AG04450 (cell line): ENCODE measurements around the gene PTK6. TPM values are rescaled to one million over a fixed set of nuclear protein-coding genes. Genes with fewer than 3 reads are reported as not detected.

Experiments used
- CTCF ChIA-PET: fragments of 300-600, 350-600 bp; formaldehyde crosslinking; extraction: SDS; loops from one replicate; lab custom pipeline; 2022; ENCODE audit warnings: antibody characterized with exemption, inconsistent platforms; lab: Charles Lee
- POLR2A ChIA-PET: fragments of 350-600 bp; formaldehyde crosslinking; extraction: SDS; loops from one replicate; lab custom pipeline; 2021; ENCODE audit warnings: antibody characterized with exemption, inconsistent platforms; lab: Yijun Ruan, JAX
- DNase-seq: peaks from one replicate; pipeline ENCODE4 v3.0.0-alpha.2; 2011; ENCODE audit warnings: low read depth, low spot score
- H3K27ac ChIP-seq: one replicate; pipeline ENCODE4 v1.5.1; 2012; ENCODE audit warnings: low read depth, low read length, control low read depth
- H3K27me3 ChIP-seq: one replicate; pipeline ENCODE4 v1.6.0; 2012; ENCODE audit warnings: low read length; ENCODE audit not compliant: control insufficient read depth, insufficient read depth
- H3K4me3 ChIP-seq: 2 replicates; pipeline ENCODE4 v1.5.1; 2011; ENCODE audit warnings: mild to moderate bottlenecking, low read depth, low read length, control low read depth
- H3K9me3 ChIP-seq: 2 replicates; pipeline ENCODE4 v1.5.1; 2012; ENCODE audit warnings: low read length; ENCODE audit not compliant: control insufficient read depth, insufficient read depth
- polyA plus RNA-seq: library from polyadenylated mRNA; depleted of rRNA; stranded (reverse); fragments of >200 nt; gene quantifications from 2 replicates; pipeline ENCODE4 v1.2.3, GENCODE V29; 2011
- TF ChIP-seq, protein P1 (sequence below): IDR thresholded peaks from 2 replicates; pipeline ENCODE4 v1.5.1; 2011; ENCODE audit warnings: low read depth, low read length, control low read depth, inconsistent platforms

Gene PTK6
- polyA plus RNA-seq, 1 experiment = 0.02 TPM

DNA sequence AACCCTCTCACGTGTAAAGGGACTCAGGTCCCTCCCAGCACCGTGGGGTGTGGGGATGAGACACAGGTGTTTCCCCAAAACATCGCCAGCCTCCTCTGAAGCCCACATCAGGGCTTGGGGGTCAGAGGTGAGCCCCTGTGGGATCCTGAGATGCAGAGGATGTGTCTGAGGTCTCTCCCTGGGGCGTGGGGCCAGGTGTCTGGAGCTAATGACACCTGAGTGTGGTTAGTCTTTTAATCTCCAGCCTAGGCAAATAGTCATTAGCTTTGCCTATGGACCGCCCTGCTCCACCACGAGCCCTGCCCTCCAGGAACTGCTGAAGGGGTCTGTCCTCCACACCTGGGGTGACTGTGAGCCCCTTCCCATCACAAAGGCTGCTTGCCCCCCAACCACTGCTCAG lies 8.6 kb upstream of the PTK6 start:
- H3K9me3 ChIP-seq = no peaks in the 10 kb centered on the region; the same call in 1 of the 2 replicates
- CTCF ChIA-PET = no interaction called here

DNA sequence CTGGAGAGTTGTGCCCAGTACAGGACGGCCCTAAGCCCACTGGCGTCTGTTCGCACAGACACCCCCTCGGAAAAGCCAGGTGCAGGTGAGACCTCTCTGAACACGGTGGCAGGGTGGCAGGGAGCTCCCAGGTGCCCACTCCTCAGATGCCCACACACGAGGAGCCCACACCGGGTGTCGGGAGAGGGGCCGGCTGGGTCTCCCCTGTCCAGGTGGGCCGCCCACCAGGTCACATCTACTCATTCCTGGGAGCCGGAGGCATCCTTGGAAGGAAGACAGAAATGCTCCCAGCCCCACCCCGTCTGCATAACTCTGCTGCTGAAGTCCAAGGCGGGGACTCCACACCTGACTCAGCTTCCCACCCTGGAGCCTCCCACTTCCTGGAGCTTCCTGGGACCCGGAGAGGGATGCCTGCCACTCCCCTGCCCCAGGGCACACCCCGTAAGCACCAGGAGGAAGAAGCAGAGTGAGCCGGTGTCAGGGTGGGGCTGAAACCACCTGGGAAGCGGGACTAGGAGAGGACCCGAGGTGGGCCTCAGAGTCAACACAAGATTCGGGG lies 7.9 kb upstream of the PTK6 start:
- peaks cover 33% of the 10 kb centered on the region for H3K27me3 ChIP-seq
- no peak for DNase-seq
- TF ChIP-seq, protein P1, sequence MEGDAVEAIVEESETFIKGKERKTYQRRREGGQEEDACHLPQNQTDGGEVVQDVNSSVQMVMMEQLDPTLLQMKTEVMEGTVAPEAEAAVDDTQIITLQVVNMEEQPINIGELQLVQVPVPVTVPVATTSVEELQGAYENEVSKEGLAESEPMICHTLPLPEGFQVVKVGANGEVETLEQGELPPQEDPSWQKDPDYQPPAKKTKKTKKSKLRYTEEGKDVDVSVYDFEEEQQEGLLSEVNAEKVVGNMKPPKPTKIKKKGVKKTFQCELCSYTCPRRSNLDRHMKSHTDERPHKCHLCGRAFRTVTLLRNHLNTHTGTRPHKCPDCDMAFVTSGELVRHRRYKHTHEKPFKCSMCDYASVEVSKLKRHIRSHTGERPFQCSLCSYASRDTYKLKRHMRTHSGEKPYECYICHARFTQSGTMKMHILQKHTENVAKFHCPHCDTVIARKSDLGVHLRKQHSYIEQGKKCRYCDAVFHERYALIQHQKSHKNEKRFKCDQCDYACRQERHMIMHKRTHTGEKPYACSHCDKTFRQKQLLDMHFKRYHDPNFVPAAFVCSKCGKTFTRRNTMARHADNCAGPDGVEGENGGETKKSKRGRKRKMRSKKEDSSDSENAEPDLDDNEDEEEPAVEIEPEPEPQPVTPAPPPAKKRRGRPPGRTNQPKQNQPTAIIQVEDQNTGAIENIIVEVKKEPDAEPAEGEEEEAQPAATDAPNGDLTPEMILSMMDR = no peak
- H3K4me3 ChIP-seq = no peak overlapping the region
- no peak overlapping the region for H3K27ac ChIP-seq
- ChIA-PET CTCF (no interaction called here), POLR2A (no interaction called here)
- no peaks in the 10 kb centered on the region; the same call in 1 of the 2 replicates for H3K9me3 ChIP-seq

More for the DNA sequence above, 8.6 kb upstream of the PTK6 start:
- POLR2A ChIA-PET = no interaction called here
- no peak overlapping the region for H3K4me3 ChIP-seq
- DNase-seq = no peak
- TF ChIP-seq, protein P1 = no peak
- peaks cover 33% of the 10 kb centered on the region for H3K27me3 ChIP-seq
- no peak overlapping the region for H3K27ac ChIP-seq

DNA sequence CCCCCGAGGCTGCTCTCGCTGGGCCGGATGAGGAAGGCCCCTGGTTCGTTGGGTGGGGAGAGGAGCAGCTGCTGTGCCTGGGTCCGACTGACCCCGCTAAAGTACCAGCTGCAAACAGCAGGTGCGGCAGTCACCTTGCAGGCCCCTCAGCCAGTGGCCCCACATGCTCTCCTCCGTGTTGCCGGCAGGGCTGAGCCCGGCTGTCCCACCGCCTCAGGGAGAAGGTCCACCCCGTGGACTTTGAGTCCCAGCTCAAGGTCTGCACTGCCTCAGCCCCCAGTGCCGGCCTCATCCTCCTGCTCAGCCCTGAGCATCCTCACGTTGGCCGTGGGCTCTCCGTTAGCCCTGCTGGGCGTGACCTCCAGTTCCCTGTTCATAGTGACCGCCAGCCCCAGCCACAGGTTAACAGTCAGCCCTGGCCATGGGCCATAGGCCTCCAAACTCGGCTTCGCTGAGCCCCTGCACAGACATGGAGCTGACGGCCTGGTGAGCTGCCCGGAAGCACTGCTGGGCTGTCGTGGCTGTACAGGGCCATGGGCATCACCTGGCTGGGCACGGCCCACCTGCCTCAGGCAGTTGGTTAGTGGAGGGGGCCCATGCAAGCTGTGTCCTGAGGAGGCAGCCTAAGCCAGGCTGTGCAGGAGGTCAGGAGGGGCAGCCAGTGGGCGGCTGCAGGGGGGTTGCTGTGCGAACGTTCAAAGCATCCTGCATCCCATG lies 7.2 kb upstream of the PTK6 start:
- TF ChIP-seq, protein P1 = no peak
- H3K9me3 ChIP-seq = no peaks in the 10 kb centered on the region; the same call in 1 of the 2 replicates
- peaks cover 30% of the 10 kb centered on the region for H3K27me3 ChIP-seq
- no peak for DNase-seq
- POLR2A ChIA-PET = no interaction called here
- H3K27ac ChIP-seq = no peak overlapping the region
- CTCF ChIA-PET = no interaction called here
- no peak overlapping the region for H3K4me3 ChIP-seq

DNA sequence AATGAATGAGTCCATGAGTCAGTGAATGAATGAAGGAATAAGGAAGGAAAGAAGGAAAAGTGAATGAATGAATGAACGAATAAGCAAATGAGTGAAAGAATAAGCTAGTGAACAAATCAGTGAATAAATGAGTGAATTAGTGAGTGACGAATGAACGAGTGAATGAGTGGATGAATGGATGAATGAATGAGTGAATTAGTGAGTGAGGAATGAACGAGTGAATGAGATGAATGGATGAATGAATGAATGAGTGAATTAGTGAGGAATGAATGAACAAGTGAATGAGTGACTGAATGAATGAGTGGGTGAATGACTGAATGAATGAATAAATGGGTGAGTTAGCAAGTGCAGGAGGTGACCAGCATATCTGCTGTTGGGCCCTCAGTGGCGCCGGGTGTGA lies 6.6 kb upstream of the PTK6 start:
- POLR2A ChIA-PET = interaction anchor here (0.6 kb wide), 1 partner anchor 14 kb away, joined by 3 read pairs; no protein-coding TSS in a partner anchor
- TF ChIP-seq, protein P1 = no peak
- CTCF ChIA-PET = no interaction called here
- Histone ChIP-seq H3K9me3 (no peaks in the 10 kb centered on the region; the same call in 1 of the 2 replicates), H3K4me3 (no peak overlapping the region), H3K27ac (no peak overlapping the region), H3K27me3 (peaks cover 30% of the 10 kb centered on the region)
- DNase-seq = no peak

DNA sequence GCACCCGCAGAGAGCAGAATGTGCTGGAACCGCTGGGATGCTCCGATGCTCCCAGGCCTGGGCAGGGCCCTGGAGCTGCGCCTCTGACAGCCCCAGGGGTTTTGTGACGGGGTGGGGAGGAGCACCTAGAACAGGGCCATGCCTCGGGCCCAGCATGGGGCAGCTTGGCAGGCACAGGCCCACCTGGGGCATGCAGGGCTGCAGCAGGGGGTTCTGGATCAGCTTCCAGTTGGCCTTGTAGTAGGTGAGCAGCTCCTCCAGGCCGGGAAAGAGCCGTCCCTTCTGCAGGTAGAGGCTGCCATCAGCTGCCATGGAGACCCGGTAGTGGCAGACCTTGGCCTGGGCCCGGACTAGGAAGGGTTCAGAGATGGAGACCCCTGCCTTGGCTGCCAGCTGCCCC lies 6.0 kb upstream of the PTK6 start:
- ChIA-PET POLR2A (interaction anchor here (0.6 kb wide), 1 partner anchor 14 kb away, joined by 3 read pairs; no protein-coding TSS in a partner anchor), CTCF (no interaction called here)
- H3K27me3 ChIP-seq = peaks cover 25% of the 10 kb centered on the region
- H3K9me3 ChIP-seq = no peaks in the 10 kb centered on the region; the same call in 1 of the 2 replicates
- no peak for DNase-seq
- TF ChIP-seq, protein P1 = no peak
- no peak overlapping the region for H3K27ac ChIP-seq
- H3K4me3 ChIP-seq = no peak overlapping the region
